Pulmonary artery endothelial cell (primary cell): Measurements from ENCODE around the gene KCNT1. TPM values are rescaled to one million over a fixed set of nuclear protein-coding genes. Genes with fewer than 3 reads are reported as not detected.

Experiments used
- total RNA-seq: library from RNA; depleted of rRNA; stranded (reverse); fragments of >200 nt; gene quantifications from 2 replicates; pipeline ENCODE4 v1.2.3, GENCODE V29; 2014

The KCNT1 gene
- total RNA-seq, 1 donor from 2014 or later = under 0.01 TPM

Other genes starting within 250 kb of the KCNT1 start
- 16.1 and 16.6 TPM in 2 replicates for gene PPP1R26, start 222.4 kb upstream of the KCNT1 start, total RNA-seq
- gene MRPS2, start 201.5 kb upstream of the KCNT1 start, total RNA-seq = 22.6 and 23.0 TPM in 2 replicates
- gene LCN1, start 180.7 kb upstream of the KCNT1 start, total RNA-seq = not detected in 2 replicates
- not detected in 2 replicates for gene OBP2A, start 156.1 kb upstream of the KCNT1 start, total RNA-seq
- gene PAEP, start 140.4 kb upstream of the KCNT1 start, total RNA-seq = not detected in 2 replicates
- gene GLT6D1, start 62.6 kb upstream of the KCNT1 start, total RNA-seq = not detected in 2 replicates
- not detected in 2 replicates for gene LCN9, start 38.9 kb upstream of the KCNT1 start, total RNA-seq
- not detected in 2 replicates for gene SOHLH1, start 2.7 kb upstream of the KCNT1 start, total RNA-seq
- gene CAMSAP1, start 205.4 kb downstream of the KCNT1 start, total RNA-seq = 18.6 and 20.5 TPM in 2 replicates